Astrocyte (in vitro differentiated cells and primary cell): ENCODE measurements around the gene SENP1. TPM values are rescaled to one million over a fixed set of nuclear protein-coding genes. Genes with fewer than 3 reads are reported as not detected.

Experiments used
- DNase-seq: peaks from one replicate; pipeline ENCODE4 v3.0.0-alpha.2; 2010; ENCODE audit warnings: low read depth
- FAIRE-seq: peaks from 2 replicates; lab custom pipeline; 2011; peaks lifted over from hg19 to GRCh38; lab: Jason Lieb, UNC
- H2AFZ ChIP-seq: 2 replicates; pipeline ENCODE4 v1.6.0; 2012; ENCODE audit warnings: low read depth, low read length, inconsistent platforms
- H3K27ac ChIP-seq: 2 replicates; pipeline ENCODE4 v1.5.1; 2011; ENCODE audit warnings: low read depth, low read length, inconsistent platforms
- H3K27me3 ChIP-seq: 2 replicates; pipeline ENCODE4 v1.6.0; 2011; ENCODE audit warnings: low read length, inconsistent platforms; ENCODE audit not compliant: insufficient read depth
- H3K36me3 ChIP-seq: 2 replicates; pipeline ENCODE4 v1.5.1; 2011; ENCODE audit warnings: low read length, inconsistent platforms; ENCODE audit not compliant: insufficient read depth
- H3K4me1 ChIP-seq: 2 replicates; pipeline ENCODE4 v1.5.1; 2011; ENCODE audit warnings: low read length, inconsistent platforms; ENCODE audit not compliant: insufficient read depth
- H3K4me2 ChIP-seq: 2 replicates; pipeline ENCODE4 v1.6.0; 2012; ENCODE audit warnings: low read length, inconsistent platforms
- H3K4me3 ChIP-seq: 2 replicates; pipeline ENCODE4 v1.5.1; 2011; ENCODE audit warnings: low read depth, mild to moderate bottlenecking, low read length, inconsistent platforms; ENCODE audit not compliant: insufficient read depth
- H3K79me2 ChIP-seq: 2 replicates; pipeline ENCODE4 v1.6.0; 2012; ENCODE audit warnings: mild to moderate bottlenecking, low read length, inconsistent platforms; ENCODE audit not compliant: insufficient read depth
- H3K9ac ChIP-seq: 2 replicates; pipeline ENCODE4 v1.6.0; 2012; ENCODE audit warnings: mild to moderate bottlenecking, low read length, inconsistent platforms
- H3K9me3 ChIP-seq: 2 replicates; pipeline ENCODE4 v1.5.1; 2012; ENCODE audit warnings: low read depth, mild to moderate bottlenecking, low read length, inconsistent platforms; ENCODE audit not compliant: insufficient read depth
- H4K20me1 ChIP-seq: 2 replicates; pipeline ENCODE4 v1.6.0; 2012; ENCODE audit warnings: low read length, inconsistent platforms; ENCODE audit not compliant: insufficient read depth
- H3K27ac Mint-ChIP-seq: one replicate; pipeline ENCODE4 v1.8.0; 2021; ENCODE audit warnings: mild to moderate bottlenecking, mixed read lengths; ENCODE audit not compliant: unreplicated experiment
- H3K27me3 Mint-ChIP-seq: one replicate; pipeline ENCODE4 v1.8.0; 2021; ENCODE audit warnings: low read depth, mixed read lengths; ENCODE audit not compliant: unreplicated experiment
- H3K36me3 Mint-ChIP-seq: one replicate; pipeline ENCODE4 v1.8.0; 2021; ENCODE audit warnings: low read depth, mixed read lengths; ENCODE audit not compliant: unreplicated experiment
- H3K4me1 Mint-ChIP-seq: one replicate; pipeline ENCODE4 v1.8.0; 2021; ENCODE audit warnings: low read depth, mixed read lengths; ENCODE audit not compliant: unreplicated experiment
- H3K4me3 Mint-ChIP-seq: one replicate; pipeline ENCODE4 v1.8.0; 2021; ENCODE audit warnings: mild to moderate bottlenecking, moderate library complexity, mixed read lengths; ENCODE audit not compliant: unreplicated experiment
- H3K9me3 Mint-ChIP-seq: one replicate; pipeline ENCODE4 v1.8.0; 2021; ENCODE audit warnings: mild to moderate bottlenecking, mixed read lengths; ENCODE audit not compliant: unreplicated experiment
- CTCF ChIP-seq: IDR thresholded peaks from 2 replicates; pipeline ENCODE4 v1.5.1; 2011; ENCODE audit warnings: low read depth, mild to moderate bottlenecking, inconsistent platforms, low read length, moderate library complexity; ENCODE audit not compliant: insufficient read depth
- EZH2 ChIP-seq: IDR thresholded peaks from 2 replicates; pipeline ENCODE4 v1.6.1; 2012; ENCODE audit warnings: mild to moderate bottlenecking, low read length, inconsistent platforms; ENCODE audit not compliant: insufficient read depth
- total RNA-seq: library from RNA; stranded (reverse); gene quantifications from 2 replicates; pipeline ENCODE4 v1.2.1, GENCODE V29; 2021

SENP1 gene
- total RNA-seq, 1 donor from 2014 or later = 13.6 TPM

GRCh38 chr12:48129376-48129775 lies 23.5 kb upstream of the SENP1 start:
- no peak overlapping the region for H2AFZ ChIP-seq
- Mint-ChIP-seq H3K4me3 (no peak overlapping the region), H3K4me1 (no peaks in the 10 kb centered on the region), H3K9me3 (no peaks in the 10 kb centered on the region), H3K27ac (no peak overlapping the region), H3K27me3 (no peaks in the 10 kb centered on the region), H3K36me3 (peaks cover 36% of the 10 kb centered on the region)
- TF ChIP-seq CTCF (no peak), EZH2 (no peak)
- no peaks in the 10 kb centered on the region for H3K79me2 ChIP-seq
- FAIRE-seq = no peak
- no peaks in the 10 kb centered on the region for H3K9me3 ChIP-seq
- peaks cover 49% of the 10 kb centered on the region for H3K36me3 ChIP-seq
- no peak overlapping the region for H3K27ac ChIP-seq
- H3K27me3 ChIP-seq = no peaks in the 10 kb centered on the region
- H4K20me1 ChIP-seq = peaks cover 14% of the 10 kb centered on the region
- no peak overlapping the region for H3K4me3 ChIP-seq
- no peak overlapping the region for H3K9ac ChIP-seq
- H3K4me1 ChIP-seq = no peaks in the 10 kb centered on the region
- DNase-seq = no peak
- no peak overlapping the region for H3K4me2 ChIP-seq

- Histone ChIP-seq H3K4me3 (no peak overlapping the region), H3K36me3 (peaks cover 48% of the 10 kb centered on the region), H3K9ac (no peak overlapping the region), H4K20me1 (peaks cover 14% of the 10 kb centered on the region), H3K79me2 (no peaks in the 10 kb centered on the region), H3K27me3 (no peaks in the 10 kb centered on the region), H2AFZ (no peak overlapping the region), H3K4me1 (no peaks in the 10 kb centered on the region), H3K4me2 (no peak overlapping the region), H3K9me3 (no peaks in the 10 kb centered on the region), H3K27ac (no peak overlapping the region)
- TF ChIP-seq EZH2 (no peak), CTCF (no peak)
- H3K4me1 Mint-ChIP-seq = no peaks in the 10 kb centered on the region
- FAIRE-seq = no peak
- no peaks in the 10 kb centered on the region for H3K9me3 Mint-ChIP-seq
- peaks cover 30% of the 10 kb centered on the region for H3K36me3 Mint-ChIP-seq
- H3K27ac Mint-ChIP-seq = no peak overlapping the region
- no peaks in the 10 kb centered on the region for H3K27me3 Mint-ChIP-seq
- no peak overlapping the region for H3K4me3 Mint-ChIP-seq
- no peak for DNase-seq
These were observed 22.9 kb upstream of the SENP1 start for GRCh38 chr12:48128800-48129199.

- H3K4me3 ChIP-seq = no peak overlapping the region
- TF ChIP-seq EZH2 (no peak), CTCF (no peak)
- H3K79me2 ChIP-seq = peaks cover under 1% of the 10 kb centered on the region
- FAIRE-seq (no peak), DNase-seq (no peak)
- no peak overlapping the region for H3K4me2 ChIP-seq
- H3K27me3 ChIP-seq = no peaks in the 10 kb centered on the region
- H4K20me1 ChIP-seq = peaks cover 14% of the 10 kb centered on the region
- H3K27ac Mint-ChIP-seq = no peak overlapping the region
- H3K9me3 ChIP-seq = no peaks in the 10 kb centered on the region
- peaks cover 26% of the 10 kb centered on the region for H3K36me3 Mint-ChIP-seq
- H3K27me3 Mint-ChIP-seq = no peaks in the 10 kb centered on the region
- no peak overlapping the region for H3K27ac ChIP-seq
- H2AFZ ChIP-seq = no peak overlapping the region
- H3K4me1 Mint-ChIP-seq = peaks cover 4% of the 10 kb centered on the region
- no peak overlapping the region for H3K9ac ChIP-seq
- no peaks in the 10 kb centered on the region for H3K9me3 Mint-ChIP-seq
- no peak overlapping the region for H3K4me3 Mint-ChIP-seq
- H3K36me3 ChIP-seq = peaks cover 50% of the 10 kb centered on the region
- no peaks in the 10 kb centered on the region for H3K4me1 ChIP-seq
These were observed 21.2 kb upstream of the SENP1 start for GRCh38 chr12:48126953-48127630.
